KBM-7 (cell line): ENCODE measurements around the gene SH3GL1.

Experiments used
- DNase-seq: peaks from one replicate; pipeline ENCODE4 v3.0.0-alpha.2; 2015
- in situ Hi-C: fragments of 300-500 bp; cut with MboI; formaldehyde crosslinking; loops from 2 replicates; pipeline ENCODE4 v1.14.3; 2020; ENCODE audit warnings: low sequenced_read_pairs, low pct_unique_long_range_greater_than_20kb, mixed read lengths

The SH3GL1 gene

DNA sequence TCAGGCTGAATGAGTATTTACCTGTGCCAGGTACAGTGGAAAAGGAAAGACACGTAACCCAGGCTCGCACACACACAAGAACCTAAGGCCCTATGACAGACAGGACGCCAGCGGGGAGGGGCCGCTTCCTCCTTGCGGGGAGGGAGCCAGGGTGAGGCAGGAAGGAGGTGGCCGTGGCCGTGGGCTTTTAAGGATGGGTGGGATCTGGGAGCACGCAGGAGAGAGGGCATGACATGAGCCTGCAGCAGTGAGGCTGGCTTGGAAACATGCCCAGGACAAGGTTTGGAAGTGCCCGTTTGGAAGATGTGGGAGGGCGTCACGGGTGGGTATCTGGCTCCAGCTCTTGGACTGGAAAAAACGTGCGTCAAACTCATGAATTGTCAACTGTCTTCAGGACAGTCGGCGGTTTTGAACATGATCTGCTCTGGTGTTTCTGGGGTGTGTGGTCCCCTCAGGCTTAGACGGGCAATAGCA lies 20.1 kb downstream of the SH3GL1 start:
- in situ Hi-C loops = no loop called here
- no peak for DNase-seq

DNA sequence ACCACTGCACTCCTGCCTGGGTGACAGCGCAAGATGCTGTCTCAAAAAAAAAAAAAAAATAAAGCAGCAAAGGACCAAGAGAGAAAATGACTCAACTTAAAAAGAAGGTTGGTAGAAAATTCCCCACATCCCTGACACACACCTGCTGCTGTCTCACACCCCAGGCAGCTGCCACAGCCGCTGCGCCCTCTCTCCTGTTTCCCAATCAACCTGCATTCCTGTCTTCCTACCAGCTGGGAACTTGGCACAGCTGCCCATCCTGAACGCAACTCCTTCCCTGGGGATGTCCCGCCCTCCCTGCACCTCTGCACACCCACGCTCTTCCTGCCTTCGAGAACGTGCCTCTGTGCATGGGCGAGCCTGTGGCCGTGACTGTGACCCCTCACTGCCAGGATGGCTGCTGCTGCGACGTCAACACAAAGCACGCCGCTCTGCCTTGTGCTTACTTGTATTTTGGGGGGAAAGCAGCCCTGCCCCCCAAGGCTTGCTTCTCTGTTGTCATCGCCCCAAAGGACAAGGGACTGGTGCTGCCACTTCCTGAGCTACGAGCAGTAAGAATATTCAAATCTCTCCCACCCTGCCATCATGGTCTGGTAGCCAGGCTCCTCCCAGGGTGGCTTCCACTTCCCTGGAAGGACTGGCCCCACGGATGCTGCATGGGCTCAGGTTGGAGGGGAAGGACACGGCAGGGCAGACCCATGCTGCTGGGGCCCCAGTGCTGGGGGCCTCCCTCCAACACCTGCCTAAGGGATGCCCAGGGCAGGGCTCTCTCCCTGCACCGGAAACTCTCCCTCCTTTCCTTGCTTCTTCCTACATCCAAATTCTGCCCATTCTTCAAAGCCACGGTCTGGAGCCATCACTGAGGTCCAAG lies 20.7 kb downstream of the SH3GL1 start:
- in situ Hi-C loops = no loop called here
- no peak for DNase-seq

DNA sequence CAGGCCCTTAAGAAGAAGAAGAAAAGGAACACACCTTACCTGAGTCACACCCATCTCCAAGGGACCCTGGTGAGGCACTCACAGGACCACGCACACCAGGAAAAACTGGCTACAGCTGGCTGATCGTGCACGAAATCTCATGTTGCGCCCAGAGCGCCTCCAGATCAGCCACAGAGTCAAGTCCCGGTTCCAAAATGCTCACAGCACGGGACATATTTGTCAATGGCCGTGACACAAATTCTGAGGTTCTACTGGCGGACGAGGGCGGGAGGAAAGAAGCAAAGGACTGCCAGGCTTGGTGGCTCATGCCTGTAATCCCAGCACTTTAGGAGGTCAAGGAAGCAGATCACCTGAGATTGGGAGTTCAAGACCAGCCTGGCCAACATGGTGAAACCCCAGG lies 21.5 kb downstream of the SH3GL1 start:
- in situ Hi-C loops = no loop called here
- DNase-seq = no peak

DNA sequence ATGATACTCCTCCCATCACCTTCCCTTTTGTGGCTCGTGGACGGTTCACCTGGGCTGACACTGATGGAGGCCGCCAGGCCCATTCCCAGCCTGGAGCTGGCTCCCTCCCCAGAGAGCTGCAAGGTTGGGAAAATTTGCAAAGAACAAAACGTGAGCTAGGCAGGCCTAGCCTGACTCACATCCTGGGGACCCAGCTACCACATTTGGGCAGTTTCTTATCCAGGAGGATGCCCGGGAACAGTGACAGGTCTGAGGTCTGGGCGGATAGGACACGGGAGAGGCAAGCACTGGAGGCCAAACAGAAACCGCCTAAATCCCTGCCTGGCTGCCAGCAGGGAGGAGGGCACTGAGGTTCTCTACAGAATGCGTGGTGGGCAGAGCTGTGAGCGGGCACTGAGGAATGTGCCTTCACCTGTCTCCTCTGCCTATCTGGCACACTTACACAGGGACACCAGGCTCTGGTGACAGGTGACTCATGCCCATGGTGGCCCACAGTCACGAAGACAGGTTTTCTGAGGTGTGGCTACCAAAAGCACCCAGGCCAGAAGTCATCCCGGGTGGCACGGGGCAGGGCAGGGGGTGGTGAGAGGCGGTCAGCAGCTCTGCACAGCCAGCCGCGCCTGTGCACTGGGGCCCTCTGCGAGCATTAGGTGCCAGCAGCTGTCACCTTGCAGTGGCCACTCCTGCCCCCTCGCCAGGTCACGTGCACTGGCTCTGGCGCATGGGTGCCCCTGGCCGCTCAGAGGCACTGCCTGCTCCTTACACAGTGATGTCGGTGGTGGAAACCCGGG lies 23.2 kb downstream of the SH3GL1 start:
- in situ Hi-C loops = no loop called here
- no peak for DNase-seq

DNA sequence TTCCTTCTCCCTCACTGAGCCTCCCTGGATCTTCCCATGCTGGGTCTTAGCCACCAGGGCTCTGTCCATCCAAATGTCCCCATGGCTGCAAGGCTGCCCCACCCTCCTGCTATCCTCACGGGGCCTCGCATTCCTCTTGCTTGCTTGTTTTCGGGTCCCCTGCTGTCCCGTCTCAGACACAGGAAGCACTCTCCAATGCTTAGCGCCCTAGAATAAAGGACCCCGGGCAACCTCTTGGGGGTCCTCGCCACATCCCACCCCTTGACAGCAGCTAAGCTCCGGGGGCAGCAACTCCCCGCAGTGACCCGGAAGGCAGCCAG lies 23.7 kb downstream of the SH3GL1 start:
- no peak for DNase-seq
- in situ Hi-C loops = no loop called here

DNA sequence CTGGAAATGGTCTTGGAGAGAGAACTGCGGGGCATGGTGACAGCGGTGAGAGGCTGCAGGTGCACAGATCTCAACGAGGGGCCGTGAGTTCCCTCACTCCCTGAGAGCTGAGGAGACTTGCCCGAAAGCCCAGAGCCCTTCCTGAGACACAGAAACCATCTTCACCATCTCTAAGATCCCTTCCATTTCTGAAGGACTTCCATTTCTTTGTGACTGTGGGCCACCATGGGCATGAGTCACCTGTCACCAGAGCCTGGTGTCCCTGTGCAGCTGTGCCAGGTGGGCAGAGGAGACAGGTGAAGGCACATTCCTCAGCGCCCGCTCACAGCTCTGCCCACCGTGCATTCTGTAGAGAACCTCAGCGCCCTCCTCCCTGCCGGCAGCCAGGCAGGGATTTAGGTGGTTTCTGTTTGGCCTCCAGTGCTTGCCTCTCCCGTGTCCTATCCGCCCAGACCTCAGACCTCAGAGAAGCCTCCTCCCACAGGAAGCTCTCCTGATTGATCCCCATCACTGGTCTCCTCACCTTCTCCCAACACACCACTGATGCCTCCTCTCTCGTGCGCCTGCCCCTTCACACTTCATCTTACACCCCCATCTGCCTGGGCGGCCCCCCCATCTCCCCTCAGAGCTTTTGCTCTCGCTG lies 24.2 kb downstream of the SH3GL1 start:
- in situ Hi-C loops = no loop called here
- no peak for DNase-seq

DNA sequence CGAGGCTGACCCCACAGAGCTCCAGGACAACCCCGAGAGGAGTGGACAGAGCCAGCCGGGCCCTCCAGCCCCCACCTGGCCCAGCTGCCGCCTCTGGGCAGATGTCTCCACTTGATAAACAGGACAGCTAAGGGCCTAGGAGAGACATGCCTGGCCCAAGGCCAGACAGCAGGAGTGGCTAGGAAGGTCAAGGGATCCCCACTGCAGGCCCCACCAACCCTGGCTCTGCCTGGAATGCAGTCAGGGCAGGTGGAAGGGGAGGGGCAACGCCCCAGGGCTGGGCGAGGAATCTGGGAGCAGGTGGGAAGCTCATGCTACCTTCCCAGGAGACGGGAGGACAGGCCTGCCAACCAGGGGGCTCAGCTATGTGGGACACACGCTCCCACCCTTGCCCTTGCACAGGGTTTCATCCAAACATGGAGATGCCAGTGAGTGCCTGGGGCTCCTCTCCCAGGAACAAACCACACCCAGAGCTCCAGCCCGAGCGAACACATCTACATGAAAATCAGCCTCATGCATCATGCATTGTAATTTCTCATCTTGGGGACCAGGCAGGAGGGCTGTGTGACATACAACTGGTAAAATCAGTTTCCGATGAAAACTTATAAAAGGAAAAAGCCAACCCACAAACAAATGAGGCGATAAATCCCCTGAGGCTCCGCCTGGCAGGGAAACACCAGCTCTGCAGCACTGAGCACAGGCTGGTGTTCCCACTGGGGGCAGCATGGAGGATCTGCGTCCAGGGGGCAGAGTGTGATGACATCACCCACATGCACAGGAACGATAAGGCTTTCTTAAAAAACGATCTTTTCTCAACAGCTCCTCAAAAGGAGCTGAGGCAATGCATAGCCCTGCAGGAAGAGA lies 25.0 kb downstream of the SH3GL1 start:
- peak; percentile 65 for DNase-seq
- in situ Hi-C loops = no loop called here

DNA sequence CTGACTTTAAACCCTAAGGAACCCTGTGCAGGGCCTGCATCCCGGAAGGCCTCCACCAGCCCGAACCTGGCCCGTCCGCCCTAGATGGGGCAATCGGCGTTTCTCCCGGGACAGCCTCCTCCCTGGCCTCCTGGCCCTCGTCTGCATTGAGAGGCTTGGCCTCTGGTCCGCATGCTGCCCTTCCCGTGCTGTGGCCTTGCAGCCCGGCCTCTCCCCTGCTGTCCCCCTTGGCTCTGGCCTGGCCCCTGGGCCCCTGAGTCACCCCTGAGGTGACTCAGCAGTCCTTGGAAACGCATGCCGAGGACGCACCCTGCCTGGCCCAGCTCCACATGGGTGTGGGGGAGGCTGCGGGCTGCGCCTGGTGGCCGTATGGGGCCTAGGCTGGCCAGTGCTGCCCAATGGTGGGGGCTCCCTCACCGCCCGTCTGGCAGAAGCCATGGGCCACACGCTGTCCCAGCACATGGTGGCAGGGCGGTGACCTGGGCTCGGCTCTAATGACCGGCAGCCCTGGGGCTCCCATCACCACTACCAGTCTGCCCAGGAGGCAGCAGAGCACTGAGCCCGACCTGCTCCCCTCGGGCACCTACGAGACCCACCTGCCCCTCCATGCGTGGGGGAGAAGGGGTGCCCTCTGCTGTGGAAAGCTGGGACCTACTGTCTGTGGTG lies 25.7 kb downstream of the SH3GL1 start:
- DNase-seq = peak; percentile 26
- in situ Hi-C loops = no loop called here

DNA sequence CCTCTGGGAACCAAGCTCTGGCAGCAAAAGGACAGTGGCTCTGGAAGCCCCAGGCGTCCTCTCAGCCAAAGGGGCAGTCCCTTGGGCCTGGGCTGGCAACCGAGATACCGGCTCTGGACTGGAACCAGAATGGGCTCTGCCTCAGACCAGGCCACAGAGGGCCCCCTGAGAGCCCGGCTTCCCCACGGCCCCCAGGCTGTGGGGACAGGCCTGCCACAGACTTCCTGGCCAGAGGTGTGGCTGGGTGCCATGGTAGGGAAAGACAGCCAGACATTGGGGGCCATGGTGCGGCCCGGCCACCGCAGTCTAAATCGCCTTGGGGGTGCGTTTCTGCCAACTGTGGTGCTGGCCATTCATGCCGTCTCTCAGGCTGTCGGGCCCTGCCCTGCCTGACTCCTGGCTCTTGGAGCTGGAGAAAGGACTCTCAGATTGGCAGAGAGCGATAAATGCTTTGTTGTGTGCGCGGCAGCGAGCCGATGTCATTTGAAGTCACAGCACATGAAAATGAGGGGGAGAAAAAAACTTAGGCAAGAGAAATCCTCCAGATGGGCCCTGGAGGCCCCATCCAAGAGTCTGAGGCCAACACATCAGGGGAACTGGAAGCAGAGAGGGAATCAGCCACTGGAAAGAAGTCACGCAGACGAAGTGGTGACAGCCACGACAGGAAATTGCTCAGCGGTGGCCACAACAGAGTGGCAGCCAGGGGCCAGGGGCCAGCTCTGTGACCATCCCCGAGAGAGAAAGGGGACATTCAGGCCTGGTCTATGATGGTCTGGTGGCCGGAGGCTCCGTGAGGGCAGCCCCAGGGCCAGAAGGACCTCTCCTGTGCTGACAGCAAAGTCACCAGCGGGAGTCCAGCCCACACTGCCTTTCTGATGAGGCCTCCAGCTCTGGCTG lies 26.5 kb downstream of the SH3GL1 start:
- DNase-seq = peak; percentile 48
- in situ Hi-C loops = no loop called here

DNA sequence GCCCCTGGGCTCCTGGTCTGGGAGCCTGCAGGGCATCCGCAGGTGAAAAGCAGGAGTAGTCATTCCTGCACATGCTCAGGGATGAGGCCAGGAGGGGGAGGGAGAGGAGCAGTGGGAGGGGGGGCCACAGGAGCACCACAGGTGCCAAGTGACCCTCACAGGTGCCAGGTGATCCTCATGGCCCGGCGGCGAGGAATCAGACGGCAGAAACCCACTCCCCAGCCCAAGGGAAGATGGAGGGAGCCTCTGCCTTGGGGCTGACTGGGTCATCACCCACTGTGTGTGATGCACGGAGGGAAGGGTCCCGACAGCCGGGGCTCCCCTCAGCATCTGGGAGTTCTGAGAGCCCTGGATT lies 27.4 kb downstream of the SH3GL1 start:
- in situ Hi-C loops = no loop called here
- DNase-seq = no peak

DNA sequence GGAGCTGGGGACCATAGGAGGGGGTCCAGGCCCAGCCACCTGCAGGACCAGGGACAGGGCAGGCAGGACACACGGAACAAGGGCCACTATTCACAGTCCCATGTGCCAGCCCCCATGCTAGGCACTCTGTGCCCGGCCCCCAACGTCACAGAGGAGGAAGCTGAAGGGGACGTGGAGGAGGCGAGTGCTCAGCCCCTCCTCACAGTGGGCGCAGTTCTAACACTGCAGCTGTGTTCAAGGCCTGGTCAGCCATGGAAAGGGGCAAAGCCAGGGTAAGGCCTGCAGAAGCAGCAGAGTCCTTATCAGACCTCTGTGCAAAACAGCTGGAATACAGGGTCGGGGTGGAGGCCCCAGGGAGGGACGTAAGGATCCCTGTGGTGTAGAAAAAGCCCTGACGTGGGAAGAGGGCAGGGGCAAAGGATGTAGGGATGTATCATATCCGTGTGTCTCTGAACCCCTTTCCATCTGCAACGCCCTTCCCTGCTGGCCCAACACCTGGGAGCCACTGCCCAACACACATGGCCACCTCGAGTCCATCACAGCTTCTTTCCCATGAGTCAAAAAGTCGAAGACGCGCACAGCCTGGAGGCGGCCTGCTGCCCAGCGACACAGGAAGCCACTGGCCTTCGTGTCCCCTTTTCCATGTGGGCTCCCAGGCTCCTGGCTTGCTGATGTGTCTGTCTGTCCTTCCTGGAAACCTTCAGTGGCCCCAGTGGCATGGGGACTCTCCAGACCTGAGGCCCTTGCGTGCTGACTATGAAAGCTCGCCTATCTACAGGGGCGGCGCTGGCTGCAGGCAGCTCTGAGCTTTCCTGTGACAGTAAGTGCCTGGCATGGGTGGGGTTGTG lies 28.0 kb downstream of the SH3GL1 start:
- no peak for DNase-seq
- in situ Hi-C loops = no loop called here

DNA sequence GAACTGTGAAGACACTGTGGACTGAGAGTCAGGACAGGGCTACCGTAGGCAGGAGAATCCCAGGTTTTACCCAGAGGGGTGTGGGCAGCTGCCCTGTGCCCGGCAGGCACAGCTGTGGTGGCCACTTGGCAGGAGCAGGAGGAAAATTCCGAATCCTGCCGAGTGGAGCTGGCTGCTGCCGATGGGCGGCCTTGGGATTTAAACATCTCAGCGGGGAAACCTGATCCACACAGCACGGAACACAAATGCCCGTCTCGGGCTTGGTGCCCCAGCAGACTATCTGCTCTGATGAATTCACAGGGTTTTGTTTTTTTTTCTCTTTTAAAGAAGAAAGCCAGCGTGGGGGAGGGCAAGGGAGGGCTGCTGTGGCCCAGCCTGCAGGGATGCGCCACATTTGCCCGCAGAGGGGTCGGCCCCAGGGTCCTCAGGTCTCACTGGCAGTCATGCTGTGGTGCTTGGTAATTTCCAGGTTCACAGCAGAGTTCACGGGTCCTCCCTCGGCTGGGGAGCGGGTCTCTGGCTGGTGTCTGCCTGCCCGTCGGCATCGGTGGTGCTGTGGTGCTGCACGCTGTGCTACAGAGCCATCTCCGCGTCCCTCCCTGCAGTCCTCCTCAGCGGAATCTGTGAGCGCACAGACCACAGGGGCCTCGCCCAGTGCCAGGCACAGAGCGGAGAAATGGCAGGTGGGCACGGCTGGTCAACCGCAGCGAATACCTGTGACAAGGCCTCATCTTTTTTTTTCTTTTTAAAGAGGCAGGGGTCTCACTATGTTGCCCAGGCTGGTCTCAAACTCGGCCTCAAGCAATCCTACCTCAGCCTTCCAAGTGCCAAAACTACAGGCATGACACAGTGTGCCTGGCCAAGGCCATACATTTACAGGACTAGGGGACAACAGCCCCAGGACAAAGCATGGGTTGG lies 28.8 kb downstream of the SH3GL1 start:
- in situ Hi-C loops = no loop called here
- no peak for DNase-seq

DNA sequence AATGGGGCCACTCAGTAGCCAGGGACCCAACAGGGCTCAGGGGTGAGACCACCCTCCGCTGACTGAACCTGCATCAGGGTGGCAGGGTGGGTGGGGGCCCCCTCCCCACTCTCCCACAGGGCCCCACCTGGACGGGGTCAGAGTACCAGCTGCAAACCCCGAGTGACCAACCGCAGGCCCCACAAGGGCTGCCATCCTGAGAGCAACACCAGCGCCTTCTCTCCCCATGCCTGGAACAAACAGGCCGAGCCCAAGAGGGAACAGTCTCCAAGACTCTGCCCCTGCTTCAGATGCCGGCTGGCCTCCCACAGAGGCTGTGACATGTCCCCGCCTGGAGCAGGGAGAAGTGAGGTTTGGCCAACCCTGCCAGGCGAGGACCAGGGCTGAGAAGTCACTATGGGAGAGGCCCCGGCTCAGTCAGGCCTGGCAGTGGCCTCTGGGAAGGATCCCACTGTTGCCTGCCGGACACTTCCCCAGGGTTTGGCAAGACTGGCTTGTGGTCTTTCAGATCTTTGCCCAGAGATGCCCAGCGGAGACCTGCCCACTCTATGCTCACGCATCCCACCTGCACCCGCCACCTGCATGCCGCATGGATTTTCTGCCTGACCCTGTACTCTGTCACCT lies 29.8 kb downstream of the SH3GL1 start:
- in situ Hi-C loops = no loop called here
- no peak for DNase-seq

DNA sequence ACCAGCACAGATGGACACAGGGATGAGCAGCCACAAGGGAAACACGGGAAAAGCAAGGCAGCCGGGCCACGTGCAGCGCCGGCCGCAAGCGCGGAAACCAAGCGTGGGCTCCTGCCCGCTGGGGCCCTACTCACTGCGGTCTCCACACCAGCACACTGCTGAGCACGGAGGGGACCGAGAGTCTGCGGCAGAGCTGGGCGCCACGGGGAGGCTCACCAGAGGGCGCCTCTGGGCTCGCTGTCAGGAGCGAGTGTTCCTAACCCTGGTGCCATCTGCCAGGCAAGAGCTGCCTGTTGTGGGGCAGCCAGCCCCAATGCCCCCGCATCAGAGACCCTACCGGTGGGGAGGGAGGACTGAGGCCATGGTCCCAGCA lies 30.5 kb downstream of the SH3GL1 start:
- in situ Hi-C loops = no loop called here
- peak; percentile 79 for DNase-seq

DNA sequence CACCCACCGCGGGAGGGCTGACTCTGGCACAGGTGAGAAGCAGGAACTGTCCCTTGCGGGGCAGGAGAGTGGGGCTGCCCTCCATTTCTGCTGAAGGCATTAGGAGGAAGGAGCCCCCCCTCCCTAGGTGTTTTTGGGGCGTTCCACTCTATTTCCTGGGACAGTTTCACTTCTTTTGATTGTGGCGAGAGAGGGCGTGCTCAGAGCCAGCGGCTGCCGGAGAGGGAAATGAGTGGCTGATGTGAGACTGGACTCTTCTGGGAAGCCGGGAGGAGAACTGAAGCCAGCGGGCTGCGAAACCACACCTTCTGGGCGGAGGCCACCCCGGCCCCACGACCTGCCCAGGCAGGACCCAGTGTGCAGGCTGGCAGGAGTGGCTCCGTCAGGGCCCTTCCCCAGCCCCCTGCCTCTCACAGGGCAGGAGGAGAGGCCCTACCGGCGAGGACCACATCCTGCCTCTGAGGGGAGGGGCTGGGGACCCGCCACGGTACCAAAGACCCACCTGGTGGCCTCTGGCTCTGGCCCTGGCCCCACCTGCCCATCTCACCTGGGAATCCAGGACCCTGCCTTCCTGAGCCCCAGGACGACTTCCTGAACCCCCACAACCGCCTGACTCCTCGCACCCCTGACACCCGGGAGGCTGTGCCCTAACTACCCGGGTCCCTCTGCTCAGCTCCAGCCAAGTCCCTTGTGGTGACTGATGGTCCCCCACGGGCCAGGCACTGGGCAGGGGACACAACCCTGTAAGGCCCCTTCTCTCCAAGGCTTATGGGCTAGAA lies 31.0 kb downstream of the SH3GL1 start:
- in situ Hi-C loops = no loop called here
- DNase-seq = peak; percentile 75
